ENCODE measurements around the gene CAMTA1.

The CAMTA1 gene

GRCh38 chr1:7255303-7256058 is 470.2 kb downstream of the CAMTA1 start:
- DNase-seq (ENCODE audit: low read depth), result no peak
- no peak for TF ChIP-seq CTCF (IDR thresholded peaks at IDR 0.05; ENCODE audit: insufficient read depth, low read depth, low read length, missing control alignments)
- H3K4me3 ChIP-seq (ENCODE audit: low read depth, low read length), result no peak overlapping the region

- H3K4me3 ChIP-seq (ENCODE audit: low read depth, low read length), result no peak overlapping the region
- DNase-seq (ENCODE audit: low read depth), result no peak
- no peak for TF ChIP-seq CTCF (IDR thresholded peaks at IDR 0.05; ENCODE audit: insufficient read depth, low read depth, low read length, missing control alignments)
These were observed 471.3 kb downstream of the CAMTA1 start for GRCh38 chr1:7256526-7256925.

- TF ChIP-seq CTCF (IDR thresholded peaks at IDR 0.05; ENCODE audit: insufficient read depth, low read depth, low read length, missing control alignments), result no peak
- no peak overlapping the region for H3K4me3 ChIP-seq (ENCODE audit: low read depth, low read length)
- no peak for DNase-seq (ENCODE audit: low read depth)
These were observed 472.0 kb downstream of the CAMTA1 start for GRCh38 chr1:7257225-7257624.

- no peak overlapping the region for H3K4me3 ChIP-seq (ENCODE audit: low read depth, low read length)
- TF ChIP-seq CTCF (IDR thresholded peaks at IDR 0.05; ENCODE audit: insufficient read depth, low read depth, low read length, missing control alignments), result no peak
- no peak for DNase-seq (ENCODE audit: low read depth)
These were observed 473.4 kb downstream of the CAMTA1 start for GRCh38 chr1:7258589-7259135.

GRCh38 chr1:7259955-7260354 is 474.7 kb downstream of the CAMTA1 start:
- TF ChIP-seq CTCF (IDR thresholded peaks at IDR 0.05; ENCODE audit: insufficient read depth, low read depth, low read length, missing control alignments), result no peak
- H3K4me3 ChIP-seq (ENCODE audit: low read depth, low read length), result no peak overlapping the region
- DNase-seq (ENCODE audit: low read depth), result no peak

- no peak overlapping the region for H3K4me3 ChIP-seq (ENCODE audit: low read depth, low read length)
- no peak for TF ChIP-seq CTCF (IDR thresholded peaks at IDR 0.05; ENCODE audit: insufficient read depth, low read depth, low read length, missing control alignments)
- no peak for DNase-seq (ENCODE audit: low read depth)
These were observed 476.2 kb downstream of the CAMTA1 start for GRCh38 chr1:7261490-7261889.

GRCh38 chr1:7262611-7263010 is 477.4 kb downstream of the CAMTA1 start:
- DNase-seq (ENCODE audit: low read depth), result no peak
- no peak for TF ChIP-seq CTCF (IDR thresholded peaks at IDR 0.05; ENCODE audit: insufficient read depth, low read depth, low read length, missing control alignments)
- H3K4me3 ChIP-seq (ENCODE audit: low read depth, low read length), result no peak overlapping the region

Data from GM12865 (cell line).